Breast epithelium (tissue), 4 donors: ENCODE measurements around the gene GAS7. TPM values are rescaled to one million over a fixed set of nuclear protein-coding genes. Genes with fewer than 3 reads are reported as not detected.

ENCODE experiments used
- DNase-seq, 2 donors: peaks; one replicate each; pipeline ENCODE4 v3.0.0-alpha.2; 2019; ENCODE audit warnings: low spot score in 2 of 2
- H3K27ac ChIP-seq, 2 donors: fragments of 200-600 bp; sonication (generic) in 1 of 2; one replicate each; pipeline ENCODE4 v1.5.1; 2016 to 2019; ENCODE audit warnings: mild to moderate bottlenecking in 1 of 2
- H3K27me3 ChIP-seq, 2 donors: fragments of 200-600 bp; sonication (generic) in 1 of 2; one replicate each; pipeline versions ENCODE4 v1.5.1 to v1.6.0; 2017 to 2019; ENCODE audit warnings: control low read depth in 1 of 2, mild to moderate bottlenecking in 1 of 2
- H3K36me3 ChIP-seq: fragments of 200-600 bp; one replicate; pipeline ENCODE4 v1.5.1; 2019
- H3K4me1 ChIP-seq, 2 donors: fragments of 200-600 bp; sonication (generic); one replicate each; pipeline ENCODE4 v1.5.1; 2016 to 2019; ENCODE audit warnings: control low read depth in 1 of 2
- H3K4me3 ChIP-seq, 3 donors: fragments of 200-600 bp; sonication (generic); 1 replicate in 2 of 3; 2 replicates in 1 of 3; pipeline ENCODE4 v1.5.1; 2016 to 2019; ENCODE audit warnings: mild to moderate bottlenecking in 3 of 3, moderate library complexity in 2 of 3
- H3K9me3 ChIP-seq, 2 donors: fragments of 200-600 bp; sonication (generic) in 1 of 2; one replicate each; pipeline ENCODE4 v1.5.1; 2016 to 2019; ENCODE audit warnings: control low read depth in 1 of 2
- POLR2A ChIP-seq: fragments of 450-650 bp; IDR thresholded peaks from one replicate; pipeline ENCODE4 v1.6.1; 2016; ENCODE audit warnings: antibody characterized with exemption, mild to moderate bottlenecking, moderate library complexity
- POLR2AphosphoS5 ChIP-seq, 3 donors: sonication (generic); formaldehyde crosslinking; IDR thresholded peaks; one replicate each; pipeline ENCODE4 v1.6.1; 2017; ENCODE audit warnings: antibody characterized with exemption in 3 of 3
- intact Hi-C: fragments of 100-400 bp; cut with DNase I; formaldehyde crosslinking; loops from one replicate; pipeline ENCODE4 v1.15.1; 2023; ENCODE audit warnings: low total_unique reads
- total RNA-seq, 3 donors: library from RNA; depleted of rRNA; stranded (reverse); fragments of >200 nt; gene quantifications; one replicate each; pipeline ENCODE4 v1.1.0, GENCODE V29; 2016
- TF ChIP-seq, protein P1 (sequence below), 3 donors: fragments of 450-650 bp; IDR thresholded peaks; one replicate each; pipeline ENCODE4 v1.5.1; 2016 to 2017; ENCODE audit warnings: antibody characterized with exemption in 3 of 3, mild to moderate bottlenecking in 3 of 3, moderate library complexity in 3 of 3

Gene GAS7
- total RNA-seq, 3 donors from 2014 or later = 21.8 to 62.2 (median 33.4) TPM

DNA sequence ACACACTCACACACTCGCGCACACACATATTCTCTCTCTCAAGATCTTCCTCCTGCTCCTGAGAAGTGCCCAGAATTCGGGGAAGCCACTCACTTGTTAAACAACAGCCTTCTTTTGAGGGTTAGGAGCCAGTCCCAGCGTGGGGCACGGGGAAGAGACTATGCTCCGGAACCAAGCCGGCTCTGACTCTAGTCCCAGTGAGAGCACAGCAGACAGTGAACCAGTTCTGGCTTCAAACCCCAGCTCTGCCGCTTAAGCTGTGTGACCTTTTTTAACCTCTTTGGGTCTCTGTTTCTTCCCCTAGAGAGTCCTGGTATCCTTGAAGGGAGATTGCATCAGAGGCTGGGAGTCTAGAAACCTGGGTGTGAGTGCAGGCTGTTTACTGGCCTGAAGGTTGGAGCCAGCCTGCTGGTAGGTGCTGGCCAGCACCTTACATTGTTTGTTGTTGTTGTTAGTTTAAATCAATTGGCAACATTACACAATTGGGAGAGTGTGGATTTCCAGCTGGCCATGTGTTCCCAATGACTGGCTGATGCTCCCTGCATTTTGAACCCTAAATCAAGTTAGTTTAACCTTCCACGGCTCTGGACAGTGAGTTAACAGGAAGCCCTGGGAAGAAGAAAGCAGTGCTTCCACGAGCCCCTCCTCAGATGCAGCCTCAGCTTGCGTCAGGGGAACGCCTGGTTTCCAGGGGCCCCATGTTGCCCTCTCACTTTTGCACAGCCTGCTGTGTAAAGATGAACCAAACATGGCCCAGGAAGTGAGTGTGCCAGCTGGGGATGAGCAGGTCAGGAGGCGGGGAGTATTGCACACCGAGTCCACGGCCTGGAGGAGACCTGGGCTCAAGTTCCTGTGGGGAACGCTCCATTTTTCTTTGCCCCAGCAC, 71.5 kb downstream of the GAS7 start:
- peak overlapping the region in 1 of 3 donors; percentile 31 for H3K4me3 ChIP-seq
- H3K36me3 ChIP-seq = no peaks in the 10 kb centered on the region
- no peaks in the 10 kb centered on the region for H3K27me3 ChIP-seq
- H3K4me1 ChIP-seq = peaks cover 0 to 7% of the 10 kb centered on the region in 2 donors
- no peaks in the 10 kb centered on the region for H3K9me3 ChIP-seq
- TF ChIP-seq POLR2AphosphoS5 (IDR thresholded peaks at IDR 0.05) (peak in 1 of 3 donors; percentile 22), POLR2A (no peak)
- TF ChIP-seq, protein P1, sequence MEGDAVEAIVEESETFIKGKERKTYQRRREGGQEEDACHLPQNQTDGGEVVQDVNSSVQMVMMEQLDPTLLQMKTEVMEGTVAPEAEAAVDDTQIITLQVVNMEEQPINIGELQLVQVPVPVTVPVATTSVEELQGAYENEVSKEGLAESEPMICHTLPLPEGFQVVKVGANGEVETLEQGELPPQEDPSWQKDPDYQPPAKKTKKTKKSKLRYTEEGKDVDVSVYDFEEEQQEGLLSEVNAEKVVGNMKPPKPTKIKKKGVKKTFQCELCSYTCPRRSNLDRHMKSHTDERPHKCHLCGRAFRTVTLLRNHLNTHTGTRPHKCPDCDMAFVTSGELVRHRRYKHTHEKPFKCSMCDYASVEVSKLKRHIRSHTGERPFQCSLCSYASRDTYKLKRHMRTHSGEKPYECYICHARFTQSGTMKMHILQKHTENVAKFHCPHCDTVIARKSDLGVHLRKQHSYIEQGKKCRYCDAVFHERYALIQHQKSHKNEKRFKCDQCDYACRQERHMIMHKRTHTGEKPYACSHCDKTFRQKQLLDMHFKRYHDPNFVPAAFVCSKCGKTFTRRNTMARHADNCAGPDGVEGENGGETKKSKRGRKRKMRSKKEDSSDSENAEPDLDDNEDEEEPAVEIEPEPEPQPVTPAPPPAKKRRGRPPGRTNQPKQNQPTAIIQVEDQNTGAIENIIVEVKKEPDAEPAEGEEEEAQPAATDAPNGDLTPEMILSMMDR (IDR thresholded peaks at IDR 0.05) = no peak
- no peak for DNase-seq
- H3K27ac ChIP-seq = peak overlapping the region; percentile 71 to 87
- intact Hi-C loops = no loop called here

DNA sequence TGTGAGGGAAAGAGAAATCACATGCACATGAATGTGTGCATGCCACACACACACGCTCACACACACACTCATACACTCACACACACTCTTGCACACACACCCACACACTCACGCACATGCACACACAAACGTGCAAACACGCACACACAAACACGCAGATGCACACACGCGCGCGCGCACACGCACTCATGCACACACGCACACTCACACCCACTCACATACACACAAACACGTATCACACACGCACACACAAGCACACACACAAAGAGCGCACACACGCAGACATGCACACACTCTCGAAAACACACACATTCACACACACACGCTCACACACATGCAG, 72.2 kb downstream of the GAS7 start:
- DNase-seq = no peak
- intact Hi-C loops = no loop called here
- TF ChIP-seq POLR2A (no peak), POLR2AphosphoS5 (IDR thresholded peaks at IDR 0.05) (no peak)
- TF ChIP-seq, protein P1 (IDR thresholded peaks at IDR 0.05) = no peak

GRCh38 chr17:10125531-10126275, 72.7 kb downstream of the GAS7 start:
- H3K9me3 ChIP-seq = no peaks in the 10 kb centered on the region
- intact Hi-C loops = no loop called here
- no peak for DNase-seq
- H3K27me3 ChIP-seq = no peaks in the 10 kb centered on the region
- TF ChIP-seq POLR2A (no peak), POLR2AphosphoS5 (IDR thresholded peaks at IDR 0.05) (no peak)
- TF ChIP-seq, protein P1 (IDR thresholded peaks at IDR 0.05) = no peak
- H3K36me3 ChIP-seq = no peaks in the 10 kb centered on the region
- H3K4me3 ChIP-seq = peak overlapping the region in 1 of 3 donors; percentile 15
- peak overlapping the region; percentile 42 to 87 for H3K27ac ChIP-seq
- peaks cover 0 to 10% of the 10 kb centered on the region in 2 donors for H3K4me1 ChIP-seq

More for the DNA sequence above, 72.2 kb downstream of the GAS7 start:
- H3K36me3 ChIP-seq = no peaks in the 10 kb centered on the region
- peak overlapping the region in 1 of 3 donors; percentile 15 for H3K4me3 ChIP-seq
- no peaks in the 10 kb centered on the region for H3K9me3 ChIP-seq
- peak overlapping the region; percentile 71 to 87 for H3K27ac ChIP-seq
- no peaks in the 10 kb centered on the region for H3K27me3 ChIP-seq
- peaks cover 0 to 9% of the 10 kb centered on the region in 2 donors for H3K4me1 ChIP-seq

DNA sequence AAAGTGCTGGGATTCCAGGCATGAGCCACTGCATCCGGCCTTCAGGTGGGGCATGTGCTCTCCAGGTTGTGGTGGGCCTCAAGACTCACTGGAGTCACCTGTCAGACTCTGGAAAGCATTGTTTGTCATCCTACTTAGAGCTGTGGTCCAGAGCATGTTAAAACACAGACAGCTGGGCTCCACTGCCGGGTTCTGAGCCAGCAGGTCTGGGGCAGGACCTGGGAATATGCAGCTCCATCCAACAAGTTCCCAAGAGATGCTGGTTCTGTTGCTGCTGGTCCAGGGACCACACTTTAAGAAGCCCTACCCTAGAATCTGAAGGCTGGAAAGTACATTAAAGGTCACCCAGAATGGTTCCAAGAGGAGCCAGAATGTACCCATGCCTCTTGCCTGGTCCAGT, 75.3 kb downstream of the GAS7 start:
- Histone ChIP-seq H3K36me3 (no peaks in the 10 kb centered on the region), H3K27ac (peak overlapping the region in 1 of 2 donors; percentile 77), H3K27me3 (no peaks in the 10 kb centered on the region), H3K4me1 (peaks cover 13 to 27% of the 10 kb centered on the region in 2 donors), H3K4me3 (no peak overlapping the region), H3K9me3 (no peaks in the 10 kb centered on the region)
- TF ChIP-seq POLR2AphosphoS5 (IDR thresholded peaks at IDR 0.05) = no peak
- TF ChIP-seq, protein P1 (IDR thresholded peaks at IDR 0.05) = no peak
- no peak for TF ChIP-seq POLR2A
- no peak for DNase-seq
- intact Hi-C loops = no loop called here
